ENCODE results near the gene TICAM1. TPM values are rescaled to one million over a fixed set of nuclear protein-coding genes. Genes with fewer than 3 reads are reported as not detected.
"Not testable (repeated sequence)": the region's sequence is repeated elsewhere in the genome, so short reads cannot be mapped to it uniquely, and the experiment has no call there.

Gene TICAM1
- total RNA-seq, 4 donors from 2014 or later = 3.5 to 10.8 (median 4.7) TPM

- DNase-seq (ENCODE audit: low spot score in 2 of 2) = no peak
- TF ChIP-seq EP300 (IDR thresholded peaks at IDR 0.05) (no peak), POLR2A (IDR thresholded peaks at IDR 0.05) (no peak), CTCF (IDR thresholded peaks at IDR 0.05) (no peak)
- Histone ChIP-seq H3K27ac (no peak overlapping the region), H3K9me3 (no peaks in the 10 kb centered on the region), H3K4me3 (no peak overlapping the region), H3K36me3 (peaks cover 0 to 98% (median 4%) of the 10 kb centered on the region in 3 donors), H3K4me1 (no peaks in the 10 kb centered on the region), H3K27me3 (no peaks in the 10 kb centered on the region)
- 87 to 94% methylated on average over 6 of the region's 6 CpGs for WGBS, 2 donors
These were observed 21.0 kb upstream of the TICAM1 start for GRCh38 chr19:4852484-4852883.

GRCh38 chr19:4851551-4852290 is 20.2 kb upstream of the TICAM1 start:
- no peaks in the 10 kb centered on the region for H3K9me3 ChIP-seq
- peak; percentile 65 to 70 for DNase-seq (ENCODE audit: low spot score in 2 of 2)
- WGBS, 2 donors = 73 to 76% methylated on average over 41 to 42 of the region's 42 CpGs

GRCh38 chr19:4849019-4849418 is 17.5 kb upstream of the TICAM1 start:
- WGBS, 2 donors = 93 to 94% methylated on average over 7 of the region's 7 CpGs
- no peak for DNase-seq (ENCODE audit: low spot score in 2 of 2)
- TF ChIP-seq POLR2A (IDR thresholded peaks at IDR 0.05) (no peak), CTCF (IDR thresholded peaks at IDR 0.05) (no peak), EP300 (IDR thresholded peaks at IDR 0.05) (no peak)
- Histone ChIP-seq H3K27me3 (no peaks in the 10 kb centered on the region), H3K27ac (no peak overlapping the region), H3K4me1 (no peaks in the 10 kb centered on the region), H3K36me3 (peaks cover 0 to 98% (median 0%) of the 10 kb centered on the region in 3 donors), H3K4me3 (no peak overlapping the region), H3K9me3 (no peaks in the 10 kb centered on the region)

More at GRCh38 chr19:4851551-4852290, 20.2 kb upstream of the TICAM1 start:
- Histone ChIP-seq H3K4me3 (no peak overlapping the region), H3K4me1 (no peaks in the 10 kb centered on the region), H3K36me3 (peaks cover 0 to 98% (median 0%) of the 10 kb centered on the region in 3 donors), H3K27ac (no peak overlapping the region), H3K27me3 (no peaks in the 10 kb centered on the region)
- TF ChIP-seq EP300 (IDR thresholded peaks at IDR 0.05) (no peak), CTCF (IDR thresholded peaks at IDR 0.05) (peak; percentile 78 to 90 (median 83)), POLR2A (IDR thresholded peaks at IDR 0.05) (no peak)

GRCh38 chr19:4847190-4847973 is 15.9 kb upstream of the TICAM1 start:
- no peak for DNase-seq (ENCODE audit: low spot score in 2 of 2)
- Histone ChIP-seq H3K27ac (no peak overlapping the region), H3K4me1 (no peaks in the 10 kb centered on the region), H3K27me3 (no peaks in the 10 kb centered on the region), H3K36me3 (peaks cover 0 to 98% (median 0%) of the 10 kb centered on the region in 3 donors), H3K9me3 (no peaks in the 10 kb centered on the region), H3K4me3 (no peak overlapping the region)
- no peak for TF ChIP-seq POLR2A (IDR thresholded peaks at IDR 0.05)
- TF ChIP-seq EP300 (IDR thresholded peaks at IDR 0.05) = no peak
- TF ChIP-seq CTCF (IDR thresholded peaks at IDR 0.05) = no peak
- 95 to 97% methylated on average over 23 of the region's 23 CpGs for WGBS, 2 donors

- peaks cover 0 to 95% (median 4%) of the 10 kb centered on the region in 3 donors for H3K36me3 ChIP-seq
- H3K4me3 ChIP-seq; H3K27me3 ChIP-seq; DNase-seq (ENCODE audit: low spot score in 2 of 2); H3K9me3 ChIP-seq; H3K27ac ChIP-seq; H3K4me1 ChIP-seq: not testable (repeated sequence)
- 74 to 84% methylated on average over 8 to 9 of the region's 9 CpGs for WGBS, 2 donors
These were observed 14.5 kb upstream of the TICAM1 start for GRCh38 chr19:4845975-4846374.

Measured in tibial nerve (tissue), 4 donors.